Cardiac fibroblast (primary cell): ENCODE results near the gene CD37.
A peak's percentile ranks its signal among the peaks of the same experiment; 100 is the strongest.
"Not testable (repeated sequence)": the region's sequence is repeated elsewhere in the genome, so short reads cannot be mapped to it uniquely, and the experiment has no call there.

ENCODE experiments used
- DNase-seq, 2 donors: peaks; one replicate each; pipeline versions ENCODE4 v3.0.0 to v3.0.0-alpha.2; 2010; ENCODE audit warnings: low read depth in 2 of 2
- H3K4me3 ChIP-seq, 2 donors: replicated peaks in 1 of 2; 1 replicate in 1 of 2; 2 replicates in 1 of 2; pipeline ENCODE4 v1.5.1; 2011; ENCODE audit warnings: low read depth in 2 of 2, low read length in 2 of 2, mild to moderate bottlenecking in 2 of 2, moderate library complexity in 1 of 2
- TF ChIP-seq, protein P1 (sequence below): IDR thresholded peaks from one replicate; pipeline ENCODE4 v1.5.1; 2011; ENCODE audit warnings: low read depth, mild to moderate bottlenecking, low read length, inconsistent platforms

CD37 gene

GRCh38 chr19:49318296-49318695, 16.9 kb upstream of the CD37 start:
- no peak overlapping the region for H3K4me3 ChIP-seq
- TF ChIP-seq, protein P1, sequence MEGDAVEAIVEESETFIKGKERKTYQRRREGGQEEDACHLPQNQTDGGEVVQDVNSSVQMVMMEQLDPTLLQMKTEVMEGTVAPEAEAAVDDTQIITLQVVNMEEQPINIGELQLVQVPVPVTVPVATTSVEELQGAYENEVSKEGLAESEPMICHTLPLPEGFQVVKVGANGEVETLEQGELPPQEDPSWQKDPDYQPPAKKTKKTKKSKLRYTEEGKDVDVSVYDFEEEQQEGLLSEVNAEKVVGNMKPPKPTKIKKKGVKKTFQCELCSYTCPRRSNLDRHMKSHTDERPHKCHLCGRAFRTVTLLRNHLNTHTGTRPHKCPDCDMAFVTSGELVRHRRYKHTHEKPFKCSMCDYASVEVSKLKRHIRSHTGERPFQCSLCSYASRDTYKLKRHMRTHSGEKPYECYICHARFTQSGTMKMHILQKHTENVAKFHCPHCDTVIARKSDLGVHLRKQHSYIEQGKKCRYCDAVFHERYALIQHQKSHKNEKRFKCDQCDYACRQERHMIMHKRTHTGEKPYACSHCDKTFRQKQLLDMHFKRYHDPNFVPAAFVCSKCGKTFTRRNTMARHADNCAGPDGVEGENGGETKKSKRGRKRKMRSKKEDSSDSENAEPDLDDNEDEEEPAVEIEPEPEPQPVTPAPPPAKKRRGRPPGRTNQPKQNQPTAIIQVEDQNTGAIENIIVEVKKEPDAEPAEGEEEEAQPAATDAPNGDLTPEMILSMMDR: no peak
- DNase-seq: no peak

- DNase-seq: no peak
- TF ChIP-seq, protein P1: no peak
- no peak within 1 kb of the TSS for H3K4me3 ChIP-seq
Measured at GRCh38 chr19:49324801-49325576, 10.2 kb upstream of the CD37 start, which contains the start of gene SLC6A16. Gene SLC6A16, minus strand, starts transcription at chr19:49325191. Its CDS starts 13,844 bp downstream, at chr19:49311347.

GRCh38 chr19:49325756-49326155, 9.4 kb upstream of the CD37 start:
- H3K4me3 ChIP-seq, DNase-seq: not testable (repeated sequence)

GRCh38 chr19:49326165-49326704, 9.0 kb upstream of the CD37 start:
- H3K4me3 ChIP-seq: no peak overlapping the region
- TF ChIP-seq, protein P1: no peak
- DNase-seq: no peak

DNA sequence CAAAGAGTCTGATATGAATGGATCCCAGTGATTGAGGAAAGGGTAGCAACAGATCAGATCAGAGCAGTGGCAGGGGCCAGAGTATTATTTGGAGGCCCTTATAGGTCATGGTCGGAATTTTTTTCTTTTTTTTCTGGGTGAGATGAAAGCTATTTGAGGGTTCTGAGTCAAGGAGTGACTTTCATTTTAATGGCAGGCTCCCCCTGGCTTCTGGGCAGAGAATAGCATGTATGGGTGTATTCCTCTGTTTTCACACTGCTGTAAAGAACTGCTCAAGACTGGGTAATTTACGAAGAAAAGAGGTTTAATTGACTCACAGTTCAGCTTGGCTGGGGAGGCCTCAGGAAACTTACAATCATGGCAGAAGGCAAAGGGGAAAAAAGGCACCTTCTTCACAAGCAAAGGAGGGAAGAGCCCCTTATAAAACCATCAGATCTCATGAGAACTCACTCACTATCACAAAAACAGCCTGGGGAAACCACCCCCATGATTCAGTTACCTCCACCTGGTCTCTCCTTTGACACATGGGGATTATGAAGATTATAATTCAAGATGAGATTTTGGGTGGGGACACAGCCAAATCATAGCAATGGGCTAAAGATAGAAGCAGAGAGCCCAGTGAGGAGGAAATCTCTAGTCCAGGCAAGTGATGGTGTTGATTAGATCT, 7.2 kb upstream of the CD37 start:
- H3K4me3 ChIP-seq: no peak overlapping the region
- TF ChIP-seq, protein P1: peak; percentile 75
- peak; percentile 44 to 54 for DNase-seq

- H3K4me3 ChIP-seq: no peak overlapping the region
- DNase-seq: no peak
- TF ChIP-seq, protein P1: no peak
Measured at GRCh38 chr19:49328741-49329140, 6.5 kb upstream of the CD37 start.

GRCh38 chr19:49331187-49331586, 4.0 kb upstream of the CD37 start:
- H3K4me3 ChIP-seq, DNase-seq: not testable (repeated sequence)
